ENCODE data around the gene ZSWIM5.
"Not testable (repeated sequence)": the region's sequence is repeated elsewhere in the genome, so short reads cannot be mapped to it uniquely, and the experiment has no call there.

GRCh38 chr1:45101528-45101927 lies 104.9 kb downstream of the ZSWIM5 start:
- not testable (repeated sequence) for TF ChIP-seq CTCF (conservative IDR thresholded peaks at IDR 0.05 in 1 of 2, IDR thresholded peaks at IDR 0.05 in 1 of 2; ENCODE audit: extremely low read depth in 1 of 2, insufficient read depth in 1 of 2, low read depth in 1 of 2, low read length in 2 of 2); EZH2 (IDR thresholded peaks at IDR 0.05; ENCODE audit: borderline replicate concordance, low read length)
